HG03558 (cell line): ENCODE measurements around the gene ASAH2.

Source experiments
- ATAC-seq: cut with Tn5 transposase; IDR thresholded peaks from one replicate; pipeline ENCODE4 v1.9.1; 2021; ENCODE audit warnings: moderate number of reproducible peaks; ENCODE audit not compliant: unreplicated experiment; ENCODE audit errors: extremely low read depth

Gene ASAH2

GRCh38 chr10:50211670-50212069, 39.6 kb downstream of the ASAH2 start:
- no peak for ATAC-seq

- no peak for ATAC-seq
These were observed 40.4 kb downstream of the ASAH2 start for GRCh38 chr10:50210876-50211275.
